Thyroid gland (tissue), 4 donors: Measurements from ENCODE around the gene UNC80. TPM values are rescaled to one million over a fixed set of nuclear protein-coding genes. Genes with fewer than 3 reads are reported as not detected.

ENCODE experiments used
- DNase-seq, 2 donors: peaks; one replicate each; pipeline ENCODE4 v3.0.0-alpha.2; 2019
- H3K27ac ChIP-seq, 3 donors: fragments of 200-600 bp; sonication (generic); 1 replicate in 2 of 3; 2 replicates in 1 of 3; pipeline ENCODE4 v1.5.1; 2016 to 2019; ENCODE audit warnings: mild to moderate bottlenecking in 1 of 3, moderate library complexity in 1 of 3
- H3K27me3 ChIP-seq: fragments of 200-600 bp; sonication (generic); one replicate; pipeline ENCODE4 v1.5.1; 2019
- H3K36me3 ChIP-seq, 2 donors: fragments of 200-600 bp; sonication (generic); one replicate each; pipeline ENCODE4 v1.5.1; 2016 to 2019
- H3K4me1 ChIP-seq, 2 donors: fragments of 200-600 bp; sonication (generic); one replicate each; pipeline ENCODE4 v1.5.1; 2017 to 2019
- H3K4me3 ChIP-seq, 3 donors: fragments of 200-600 bp; sonication (generic); replicated peaks in 1 of 3; 1 replicate in 2 of 3; 2 replicates in 1 of 3; pipeline ENCODE4 v1.5.1; 2016; ENCODE audit warnings: mild to moderate bottlenecking in 1 of 3
- H3K9me3 ChIP-seq: fragments of 200-600 bp; sonication (generic); one replicate; pipeline ENCODE4 v1.5.1; 2017
- POLR2A ChIP-seq, 2 donors: fragments of 450-650 bp; IDR thresholded peaks; one replicate each; pipeline ENCODE4 v1.6.1; 2017; ENCODE audit warnings: antibody characterized with exemption in 2 of 2, mild to moderate bottlenecking in 2 of 2, moderate library complexity in 1 of 2
- WGBS, 2 donors: methylation state at CpG; one replicate each; pipeline ENCODE4 v1.1.5; 2017; 5-methylcytosine and 5-hydroxymethylcytosine counted together
- intact Hi-C: fragments of 100-400 bp; cut with DNase I; formaldehyde crosslinking; loops from one replicate; pipeline ENCODE4 v1.15.1; 2023
- total RNA-seq, 4 donors: library from RNA; depleted of rRNA; stranded (reverse); fragments of >200 nt; gene quantifications; one replicate each; pipeline ENCODE4 v1.2.3, GENCODE V29; 2016
- TF ChIP-seq, protein P1 (sequence below), 6 experiments: fragments of 200-600 bp in 3 of 6; fragments of 450-650 bp in 3 of 6; sonication (generic) in 3 of 6; IDR thresholded peaks; one replicate each; pipeline ENCODE4 v1.5.1; 2016 to 2019; ENCODE audit warnings: antibody characterized with exemption in 6 of 6, mild to moderate bottlenecking in 2 of 6, inconsistent platforms in 1 of 6, moderate library complexity in 1 of 6

The UNC80 gene
- total RNA-seq, 4 donors from 2014 or later: 0.27 to 3.8 (median 2.0) TPM

DNA sequence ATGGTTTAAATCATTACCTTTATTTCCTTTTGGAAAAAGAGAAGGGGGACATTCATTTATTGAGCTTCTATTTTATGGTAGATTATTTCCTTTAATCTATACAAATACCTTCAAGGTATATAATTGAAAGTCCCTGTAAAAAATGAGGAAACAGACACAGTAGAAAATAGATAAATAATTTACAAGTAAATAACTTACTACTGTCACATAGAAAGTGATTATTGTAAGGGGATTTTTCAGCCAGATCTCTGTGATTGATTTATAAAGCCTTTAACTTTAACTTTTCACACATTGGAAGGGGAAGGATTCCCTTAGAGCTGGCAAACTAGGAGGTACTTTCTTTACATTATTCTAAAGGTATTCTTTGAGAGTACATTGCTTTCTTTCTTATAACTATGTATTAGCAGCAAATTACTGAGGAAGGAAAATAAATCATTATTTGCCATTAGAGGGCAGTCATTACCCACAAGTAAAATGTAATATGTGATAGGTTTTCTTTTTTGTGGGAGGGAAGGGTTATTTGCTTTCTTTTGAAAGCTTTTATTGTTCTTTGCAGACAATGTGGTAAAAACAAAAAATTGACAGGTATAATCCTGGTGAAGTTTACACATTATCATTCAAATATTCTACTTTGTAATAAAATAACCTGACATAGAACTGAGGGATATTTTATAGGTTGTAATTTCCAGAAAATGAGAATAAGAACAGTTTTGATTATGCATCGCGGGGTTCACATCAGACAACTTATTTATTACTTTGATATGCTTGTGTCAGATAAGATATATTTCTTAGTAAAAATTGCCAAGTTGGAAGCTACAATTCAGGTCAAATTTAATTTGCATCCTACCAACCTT is 206.0 kb downstream of the UNC80 start:
- Histone ChIP-seq H3K27me3 (no peaks in the 10 kb centered on the region), H3K4me1 (no peaks in the 10 kb centered on the region), H3K27ac (no peak overlapping the region), H3K9me3 (no peaks in the 10 kb centered on the region), H3K4me3 (no peak overlapping the region), H3K36me3 (no peaks in the 10 kb centered on the region)
- no peak for TF ChIP-seq POLR2A (IDR thresholded peaks at IDR 0.05)
- TF ChIP-seq, protein P1, sequence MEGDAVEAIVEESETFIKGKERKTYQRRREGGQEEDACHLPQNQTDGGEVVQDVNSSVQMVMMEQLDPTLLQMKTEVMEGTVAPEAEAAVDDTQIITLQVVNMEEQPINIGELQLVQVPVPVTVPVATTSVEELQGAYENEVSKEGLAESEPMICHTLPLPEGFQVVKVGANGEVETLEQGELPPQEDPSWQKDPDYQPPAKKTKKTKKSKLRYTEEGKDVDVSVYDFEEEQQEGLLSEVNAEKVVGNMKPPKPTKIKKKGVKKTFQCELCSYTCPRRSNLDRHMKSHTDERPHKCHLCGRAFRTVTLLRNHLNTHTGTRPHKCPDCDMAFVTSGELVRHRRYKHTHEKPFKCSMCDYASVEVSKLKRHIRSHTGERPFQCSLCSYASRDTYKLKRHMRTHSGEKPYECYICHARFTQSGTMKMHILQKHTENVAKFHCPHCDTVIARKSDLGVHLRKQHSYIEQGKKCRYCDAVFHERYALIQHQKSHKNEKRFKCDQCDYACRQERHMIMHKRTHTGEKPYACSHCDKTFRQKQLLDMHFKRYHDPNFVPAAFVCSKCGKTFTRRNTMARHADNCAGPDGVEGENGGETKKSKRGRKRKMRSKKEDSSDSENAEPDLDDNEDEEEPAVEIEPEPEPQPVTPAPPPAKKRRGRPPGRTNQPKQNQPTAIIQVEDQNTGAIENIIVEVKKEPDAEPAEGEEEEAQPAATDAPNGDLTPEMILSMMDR (IDR thresholded peaks at IDR 0.05): peak in 5 of 6 experiments; percentile 32 to 76 (median 59)
- 95 to 98% methylated on average over 2 of the region's 2 CpGs for WGBS, 2 donors
- intact Hi-C loops: loop anchor here (5.0 to 10.0 kb wide), 2 partner anchors 220 to 427 kb away; no protein-coding TSS in a partner anchor
- DNase-seq: no peak

DNA sequence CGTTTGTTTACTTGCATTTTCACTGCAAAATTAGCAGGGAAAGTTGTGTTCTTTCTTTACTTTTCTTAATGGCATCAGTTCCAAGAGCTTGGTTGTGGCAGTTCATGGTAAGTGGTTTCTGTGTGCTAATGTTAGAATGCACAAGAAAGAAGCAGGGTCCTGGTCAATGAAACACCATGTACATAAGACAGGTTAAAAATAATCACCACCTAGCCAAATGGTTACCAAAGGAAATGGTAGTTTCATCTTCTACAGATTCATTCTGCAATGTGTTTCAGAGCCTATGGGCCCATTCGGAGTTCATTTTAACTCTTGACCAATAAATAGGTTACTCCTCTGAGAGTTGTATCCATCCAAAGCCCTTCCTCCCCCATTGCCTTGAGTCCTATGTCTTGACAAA is 212.7 kb downstream of the UNC80 start:
- WGBS, 2 donors: 92 to 99% methylated on average over 2 of the region's 2 CpGs
- no peak for TF ChIP-seq POLR2A (IDR thresholded peaks at IDR 0.05)
- TF ChIP-seq, protein P1 (IDR thresholded peaks at IDR 0.05): no peak
- Histone ChIP-seq H3K27me3 (no peaks in the 10 kb centered on the region), H3K4me1 (no peaks in the 10 kb centered on the region), H3K36me3 (no peaks in the 10 kb centered on the region), H3K4me3 (no peak overlapping the region), H3K27ac (no peak overlapping the region), H3K9me3 (no peaks in the 10 kb centered on the region)
- intact Hi-C loops: no loop called here
- DNase-seq: no peak

DNA sequence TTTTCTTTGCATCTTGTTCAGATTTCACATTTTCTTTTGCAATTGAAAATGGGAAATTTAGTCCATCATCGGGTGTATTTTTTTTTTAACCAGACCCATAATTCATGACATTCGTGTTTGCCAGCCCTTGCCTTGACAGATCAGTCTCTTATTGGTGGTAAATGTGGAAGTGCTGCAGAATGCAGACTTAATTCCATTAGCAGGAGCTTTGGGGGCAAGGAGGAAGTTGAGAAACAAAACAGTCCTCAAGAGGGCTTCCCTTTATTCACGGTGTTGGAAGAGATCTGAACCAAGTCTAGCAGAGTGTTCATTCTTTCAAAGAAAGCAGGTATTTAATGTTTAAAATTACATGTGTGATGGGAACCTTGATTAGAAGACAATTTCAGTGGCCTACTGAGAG is 214.2 kb downstream of the UNC80 start:
- DNase-seq: no peak
- Histone ChIP-seq H3K9me3 (no peaks in the 10 kb centered on the region), H3K4me3 (no peak overlapping the region), H3K27me3 (no peaks in the 10 kb centered on the region), H3K4me1 (no peaks in the 10 kb centered on the region), H3K36me3 (no peaks in the 10 kb centered on the region), H3K27ac (no peak overlapping the region)
- intact Hi-C loops: no loop called here
- no peak for TF ChIP-seq POLR2A (IDR thresholded peaks at IDR 0.05)
- TF ChIP-seq, protein P1 (IDR thresholded peaks at IDR 0.05): no peak
- 52 to 62% methylated on average over 3 of the region's 3 CpGs for WGBS, 2 donors

DNA sequence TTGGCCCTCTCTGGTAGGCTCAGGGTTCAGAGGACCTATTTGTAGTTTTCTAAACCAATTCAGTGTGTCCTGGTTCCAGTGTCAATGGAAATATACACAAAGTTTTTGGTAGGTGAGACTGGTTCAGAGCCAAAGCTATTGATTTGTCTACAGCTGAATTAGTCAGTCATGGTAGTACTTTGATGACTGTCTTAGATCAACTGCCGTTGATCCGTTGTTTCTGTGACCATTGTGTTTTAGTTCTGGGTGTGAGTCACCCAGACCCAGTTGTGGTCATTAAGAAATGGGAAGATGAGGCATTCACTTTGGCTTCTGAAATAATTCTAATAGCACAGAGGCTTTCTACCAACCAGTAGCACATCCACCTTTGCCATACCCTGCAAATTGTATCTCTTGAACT is 214.8 kb downstream of the UNC80 start:
- no peak for DNase-seq
- Histone ChIP-seq H3K36me3 (no peaks in the 10 kb centered on the region), H3K4me3 (no peak overlapping the region), H3K9me3 (no peaks in the 10 kb centered on the region), H3K27ac (no peak overlapping the region), H3K27me3 (no peaks in the 10 kb centered on the region), H3K4me1 (no peaks in the 10 kb centered on the region)
- TF ChIP-seq, protein P1 (IDR thresholded peaks at IDR 0.05): no peak
- TF ChIP-seq POLR2A (IDR thresholded peaks at IDR 0.05): no peak
- intact Hi-C loops: no loop called here
- 70 to 86% methylated on average over 2 of the region's 2 CpGs for WGBS, 2 donors

DNA sequence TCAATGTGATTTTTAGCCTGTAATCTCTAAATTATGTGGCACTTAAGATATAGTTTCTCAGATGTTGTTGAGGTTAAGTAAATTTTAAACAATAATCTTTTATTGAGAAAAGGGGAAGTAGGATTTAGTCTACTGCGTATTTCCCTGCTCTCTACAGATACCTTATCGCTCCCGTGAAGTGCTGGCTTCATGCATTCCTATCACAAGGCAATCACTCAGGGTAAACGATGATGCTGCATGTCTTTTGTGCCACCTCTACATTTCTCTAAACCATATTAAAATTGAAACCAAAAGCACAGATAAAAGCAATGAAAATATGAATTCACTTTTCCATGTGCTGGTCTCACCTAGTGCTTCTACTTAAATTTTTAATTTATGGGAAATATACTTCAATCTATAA is 216.4 kb downstream of the UNC80 start:
- Histone ChIP-seq H3K27ac (no peak overlapping the region), H3K27me3 (no peaks in the 10 kb centered on the region), H3K9me3 (no peaks in the 10 kb centered on the region), H3K4me3 (no peak overlapping the region), H3K36me3 (no peaks in the 10 kb centered on the region), H3K4me1 (no peaks in the 10 kb centered on the region)
- intact Hi-C loops: no loop called here
- DNase-seq: no peak
- 71 to 74% methylated on average over 4 of the region's 4 CpGs for WGBS, 2 donors
- no peak for TF ChIP-seq POLR2A (IDR thresholded peaks at IDR 0.05)
- TF ChIP-seq, protein P1 (IDR thresholded peaks at IDR 0.05): no peak
